ENCODE data around the gene SRPX. TPM values are rescaled to one million over a fixed set of nuclear protein-coding genes. Genes with fewer than 3 reads are reported as not detected.

The SRPX gene
- total RNA-seq, 1 donor = 76.7 TPM

DNA sequence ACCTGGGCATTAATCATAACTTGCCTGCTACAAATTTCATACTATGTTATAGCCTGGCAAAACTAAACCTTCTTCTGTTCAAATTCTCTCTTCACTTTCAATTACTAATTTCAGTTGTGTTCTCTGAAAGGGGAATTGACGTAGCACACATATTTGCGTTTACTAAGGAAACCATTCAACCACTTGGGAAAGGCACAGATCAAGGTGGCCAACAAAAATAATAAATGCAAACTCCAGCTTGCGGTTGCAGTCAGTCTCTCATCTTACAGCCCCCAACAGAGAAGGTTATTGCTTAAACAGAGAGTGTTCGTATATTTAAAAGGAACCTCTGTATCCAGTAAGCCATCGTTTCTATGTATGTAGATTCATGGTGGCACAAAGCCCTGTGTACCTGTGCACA is 4.0 kb downstream of the SRPX start:
- Histone ChIP-seq H3K36me3 (ENCODE audit: insufficient read depth, low read length) (no peaks in the 10 kb centered on the region), H3K9me3 (ENCODE audit: low read depth, low read length) (no peaks in the 10 kb centered on the region), H3K27me3 (ENCODE audit: insufficient read depth, low read length) (no peaks in the 10 kb centered on the region), H2AFZ (ENCODE audit: low read length) (no peak overlapping the region), H4K20me1 (ENCODE audit: insufficient read depth, low read length) (no peaks in the 10 kb centered on the region), H3K4me2 (ENCODE audit: insufficient read depth, low read length) (peak overlapping the region; percentile 25), H3K4me3 (ENCODE audit: insufficient read depth, low read length) (no peak overlapping the region), H3K79me2 (ENCODE audit: insufficient read depth, low read length) (peaks cover 14% of the 10 kb centered on the region), H3K4me1 (ENCODE audit: insufficient read depth, low read length) (peaks cover 25% of the 10 kb centered on the region), H3K27ac (ENCODE audit: low read depth, low read length) (no peak overlapping the region)
- TF ChIP-seq, protein P1, sequence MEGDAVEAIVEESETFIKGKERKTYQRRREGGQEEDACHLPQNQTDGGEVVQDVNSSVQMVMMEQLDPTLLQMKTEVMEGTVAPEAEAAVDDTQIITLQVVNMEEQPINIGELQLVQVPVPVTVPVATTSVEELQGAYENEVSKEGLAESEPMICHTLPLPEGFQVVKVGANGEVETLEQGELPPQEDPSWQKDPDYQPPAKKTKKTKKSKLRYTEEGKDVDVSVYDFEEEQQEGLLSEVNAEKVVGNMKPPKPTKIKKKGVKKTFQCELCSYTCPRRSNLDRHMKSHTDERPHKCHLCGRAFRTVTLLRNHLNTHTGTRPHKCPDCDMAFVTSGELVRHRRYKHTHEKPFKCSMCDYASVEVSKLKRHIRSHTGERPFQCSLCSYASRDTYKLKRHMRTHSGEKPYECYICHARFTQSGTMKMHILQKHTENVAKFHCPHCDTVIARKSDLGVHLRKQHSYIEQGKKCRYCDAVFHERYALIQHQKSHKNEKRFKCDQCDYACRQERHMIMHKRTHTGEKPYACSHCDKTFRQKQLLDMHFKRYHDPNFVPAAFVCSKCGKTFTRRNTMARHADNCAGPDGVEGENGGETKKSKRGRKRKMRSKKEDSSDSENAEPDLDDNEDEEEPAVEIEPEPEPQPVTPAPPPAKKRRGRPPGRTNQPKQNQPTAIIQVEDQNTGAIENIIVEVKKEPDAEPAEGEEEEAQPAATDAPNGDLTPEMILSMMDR (IDR thresholded peaks at IDR 0.05; ENCODE audit: extremely low read depth, low read depth, low read length) = no peak
- no peak for DNase-seq (ENCODE audit: insufficient read length, low spot score, missing footprints)

DNA sequence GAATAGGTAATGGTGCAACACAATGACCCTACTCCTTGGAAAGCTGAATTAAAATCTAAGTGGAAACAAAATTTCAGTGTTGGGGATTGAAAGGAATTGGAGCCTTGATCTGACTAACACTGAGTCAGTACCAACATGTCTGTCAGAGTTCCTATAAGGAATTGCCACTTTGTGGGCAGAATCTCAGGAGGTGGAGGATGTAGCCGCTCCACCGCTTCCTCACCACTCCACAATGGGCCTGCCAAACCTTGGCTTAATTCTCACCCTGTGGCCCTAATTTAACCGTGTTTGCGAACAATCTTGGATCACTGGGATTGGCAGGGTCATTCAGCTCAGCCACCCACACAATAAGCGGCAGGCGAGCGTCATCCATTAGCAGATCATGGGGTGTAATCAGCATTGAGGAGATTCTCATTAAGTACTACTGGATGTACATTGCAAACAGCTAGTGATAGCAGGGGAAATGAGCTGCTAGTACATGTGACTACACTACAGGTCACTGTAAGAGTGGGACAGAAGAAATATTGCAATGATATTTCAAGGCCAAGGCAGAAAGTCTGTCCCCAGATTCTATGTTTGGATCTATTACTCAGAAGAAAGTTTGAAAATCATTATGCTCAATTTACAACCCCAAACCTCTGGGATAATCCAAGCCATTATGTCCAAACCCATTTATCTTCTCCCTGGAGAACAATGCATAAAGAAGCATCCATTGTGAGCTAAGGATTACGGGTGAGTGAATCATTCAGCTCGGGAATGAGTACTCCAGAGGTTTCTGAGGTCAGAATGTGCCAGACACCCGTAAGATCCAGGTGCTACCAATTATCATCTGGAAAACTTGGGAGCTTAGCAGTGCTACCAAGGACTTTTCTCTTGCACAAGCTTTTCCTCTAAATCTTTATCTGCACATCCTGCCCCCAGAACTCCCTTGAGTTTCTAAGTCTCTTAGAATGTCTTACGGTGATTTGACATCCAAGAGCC is 5.8 kb downstream of the SRPX start:
- TF ChIP-seq, protein P1 (IDR thresholded peaks at IDR 0.05; ENCODE audit: extremely low read depth, low read depth, low read length) = no peak
- Histone ChIP-seq H3K27me3 (ENCODE audit: insufficient read depth, low read length) (no peaks in the 10 kb centered on the region), H3K36me3 (ENCODE audit: insufficient read depth, low read length) (no peaks in the 10 kb centered on the region), H3K4me2 (ENCODE audit: insufficient read depth, low read length) (peak overlapping the region; percentile 63), H3K4me1 (ENCODE audit: insufficient read depth, low read length) (peaks cover 25% of the 10 kb centered on the region), H3K4me3 (ENCODE audit: insufficient read depth, low read length) (peak overlapping the region; percentile 37), H3K9me3 (ENCODE audit: low read depth, low read length) (no peaks in the 10 kb centered on the region), H4K20me1 (ENCODE audit: insufficient read depth, low read length) (no peaks in the 10 kb centered on the region), H3K27ac (ENCODE audit: low read depth, low read length) (peak overlapping the region; percentile 83), H3K79me2 (ENCODE audit: insufficient read depth, low read length) (peaks cover 24% of the 10 kb centered on the region), H2AFZ (ENCODE audit: low read length) (peak overlapping the region; percentile 63)
- no peak for DNase-seq (ENCODE audit: insufficient read length, low spot score, missing footprints)

DNA sequence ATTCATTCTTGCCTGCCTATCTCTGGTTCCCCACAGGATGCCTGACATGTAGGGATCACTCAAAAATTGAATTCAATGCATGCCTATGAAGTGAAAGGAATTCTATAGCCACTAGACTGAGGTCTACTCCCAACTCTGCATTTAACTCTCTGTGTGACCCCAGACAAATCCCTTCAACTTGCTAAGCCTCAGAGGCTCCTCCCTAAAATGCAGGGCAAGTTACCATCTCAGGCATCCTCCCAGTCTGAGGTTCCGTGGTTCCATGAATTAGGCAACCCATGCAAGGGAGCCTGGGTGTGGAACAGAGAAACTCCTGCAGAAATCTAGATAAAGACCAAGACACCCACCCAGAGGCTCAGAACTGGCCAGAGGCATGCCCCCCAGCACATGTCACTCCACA is 6.6 kb downstream of the SRPX start:
- Histone ChIP-seq H4K20me1 (ENCODE audit: insufficient read depth, low read length) (no peaks in the 10 kb centered on the region), H3K36me3 (ENCODE audit: insufficient read depth, low read length) (no peaks in the 10 kb centered on the region), H2AFZ (ENCODE audit: low read length) (no peak overlapping the region), H3K79me2 (ENCODE audit: insufficient read depth, low read length) (peaks cover 28% of the 10 kb centered on the region), H3K27me3 (ENCODE audit: insufficient read depth, low read length) (no peaks in the 10 kb centered on the region), H3K9me3 (ENCODE audit: low read depth, low read length) (no peaks in the 10 kb centered on the region), H3K4me1 (ENCODE audit: insufficient read depth, low read length) (peaks cover 25% of the 10 kb centered on the region), H3K4me2 (ENCODE audit: insufficient read depth, low read length) (peak overlapping the region; percentile 63), H3K4me3 (ENCODE audit: insufficient read depth, low read length) (peak overlapping the region; percentile 22), H3K27ac (ENCODE audit: low read depth, low read length) (peak overlapping the region; percentile 83)
- no peak for DNase-seq (ENCODE audit: insufficient read length, low spot score, missing footprints)
- TF ChIP-seq, protein P1 (IDR thresholded peaks at IDR 0.05; ENCODE audit: extremely low read depth, low read depth, low read length) = no peak

DNA sequence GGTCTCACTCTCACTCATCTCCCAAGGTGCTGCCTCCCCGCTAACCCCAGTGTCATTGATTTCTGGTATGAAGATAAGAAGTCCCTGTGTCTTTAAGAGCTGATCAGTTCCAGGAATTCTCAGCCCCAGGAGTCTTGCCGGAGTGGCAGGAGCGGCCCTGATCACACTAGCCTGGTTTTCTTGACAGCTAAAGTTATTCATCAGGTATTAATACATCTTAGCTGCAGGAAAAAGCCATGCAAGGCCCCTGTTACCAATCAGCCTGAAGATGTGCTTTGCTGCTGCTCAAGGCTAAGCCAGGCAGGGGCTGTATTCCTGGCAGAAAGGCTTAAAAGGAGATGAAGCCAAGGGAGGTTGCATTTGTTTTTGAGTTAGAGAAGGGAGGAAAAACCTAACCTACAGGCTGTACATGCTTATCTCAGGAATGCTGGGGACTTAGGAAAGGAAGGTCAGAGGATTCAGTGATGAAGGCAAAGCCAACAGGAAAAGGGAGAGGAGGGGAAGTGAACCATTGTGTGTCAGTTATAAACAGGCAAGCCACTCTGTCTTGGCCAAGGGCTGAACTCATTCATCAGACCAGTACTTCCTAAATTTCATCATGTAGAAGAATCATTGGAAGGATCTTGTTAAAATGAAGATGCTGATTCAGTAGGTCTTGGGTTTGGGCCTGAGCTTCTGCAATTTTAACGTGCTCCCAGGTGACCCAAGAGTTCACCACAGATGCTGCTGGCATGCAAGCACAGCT is 8.6 kb downstream of the SRPX start:
- DNase-seq (ENCODE audit: insufficient read length, low spot score, missing footprints) = no peak
- TF ChIP-seq, protein P1 (IDR thresholded peaks at IDR 0.05; ENCODE audit: extremely low read depth, low read depth, low read length) = no peak
- Histone ChIP-seq H3K4me1 (ENCODE audit: insufficient read depth, low read length) (peaks cover 25% of the 10 kb centered on the region), H3K27ac (ENCODE audit: low read depth, low read length) (no peak overlapping the region), H3K36me3 (ENCODE audit: insufficient read depth, low read length) (no peaks in the 10 kb centered on the region), H3K27me3 (ENCODE audit: insufficient read depth, low read length) (no peaks in the 10 kb centered on the region), H3K4me3 (ENCODE audit: insufficient read depth, low read length) (no peak overlapping the region), H2AFZ (ENCODE audit: low read length) (peak overlapping the region; percentile 33), H3K9me3 (ENCODE audit: low read depth, low read length) (no peaks in the 10 kb centered on the region), H4K20me1 (ENCODE audit: insufficient read depth, low read length) (peaks cover 6% of the 10 kb centered on the region), H3K79me2 (ENCODE audit: insufficient read depth, low read length) (peaks cover 32% of the 10 kb centered on the region), H3K4me2 (ENCODE audit: insufficient read depth, low read length) (peak overlapping the region; percentile 4)

Data from osteoblast (primary cell).